Measurements from ENCODE around the gene NFIX.
A peak's percentile ranks its signal among the peaks of the same experiment; 100 is the strongest.

Gene NFIX

DNA sequence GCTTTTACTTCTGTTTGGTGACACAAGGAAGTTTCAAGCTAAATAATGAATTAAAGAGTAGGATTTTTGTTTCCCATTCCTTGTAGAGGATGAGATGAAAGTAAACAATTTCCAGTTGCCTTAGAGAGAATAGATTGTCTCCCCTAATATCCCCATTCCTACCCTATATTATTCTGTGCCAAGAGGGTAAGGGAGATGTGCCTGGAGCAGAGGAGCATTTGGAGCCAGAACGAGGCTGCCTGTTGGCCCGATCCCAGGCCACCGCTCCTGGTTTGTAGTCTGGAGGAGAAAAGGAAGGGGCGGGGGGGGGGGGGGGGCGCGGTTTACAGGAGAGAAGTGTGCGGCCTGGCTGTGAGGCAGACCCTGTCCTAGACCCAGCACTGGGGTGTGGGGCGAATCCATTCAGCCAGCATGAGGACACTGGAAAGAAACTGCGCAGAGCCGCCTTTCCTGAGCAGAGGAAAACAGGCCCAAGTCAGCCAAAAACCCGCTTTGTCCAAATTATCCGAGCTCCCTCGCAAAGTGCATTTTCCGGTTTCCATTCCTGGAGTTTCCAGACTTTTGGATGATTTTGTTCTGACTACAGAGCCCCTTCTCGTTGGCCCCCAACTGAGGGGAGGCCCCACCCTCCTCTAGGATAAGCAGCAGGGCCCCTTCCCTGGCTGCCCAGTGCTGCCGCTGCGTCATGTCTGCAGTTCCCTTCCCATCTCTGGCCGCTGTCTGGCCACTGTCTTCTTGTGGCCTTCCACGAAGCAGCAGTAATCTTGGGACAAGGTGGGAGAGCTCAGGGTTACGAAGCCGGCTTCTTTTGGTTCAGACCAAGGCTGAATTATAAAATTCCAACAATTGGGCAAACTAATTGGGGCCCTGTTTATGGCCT, 23.0 kb downstream of the NFIX start:
- peak overlapping the region; percentile 100 for H3K27ac ChIP-seq
- TF ChIP-seq, protein P1, sequence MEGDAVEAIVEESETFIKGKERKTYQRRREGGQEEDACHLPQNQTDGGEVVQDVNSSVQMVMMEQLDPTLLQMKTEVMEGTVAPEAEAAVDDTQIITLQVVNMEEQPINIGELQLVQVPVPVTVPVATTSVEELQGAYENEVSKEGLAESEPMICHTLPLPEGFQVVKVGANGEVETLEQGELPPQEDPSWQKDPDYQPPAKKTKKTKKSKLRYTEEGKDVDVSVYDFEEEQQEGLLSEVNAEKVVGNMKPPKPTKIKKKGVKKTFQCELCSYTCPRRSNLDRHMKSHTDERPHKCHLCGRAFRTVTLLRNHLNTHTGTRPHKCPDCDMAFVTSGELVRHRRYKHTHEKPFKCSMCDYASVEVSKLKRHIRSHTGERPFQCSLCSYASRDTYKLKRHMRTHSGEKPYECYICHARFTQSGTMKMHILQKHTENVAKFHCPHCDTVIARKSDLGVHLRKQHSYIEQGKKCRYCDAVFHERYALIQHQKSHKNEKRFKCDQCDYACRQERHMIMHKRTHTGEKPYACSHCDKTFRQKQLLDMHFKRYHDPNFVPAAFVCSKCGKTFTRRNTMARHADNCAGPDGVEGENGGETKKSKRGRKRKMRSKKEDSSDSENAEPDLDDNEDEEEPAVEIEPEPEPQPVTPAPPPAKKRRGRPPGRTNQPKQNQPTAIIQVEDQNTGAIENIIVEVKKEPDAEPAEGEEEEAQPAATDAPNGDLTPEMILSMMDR (conservative IDR thresholded peaks at IDR 0.05), result no peak
- peak; percentile 51 for TF ChIP-seq ZFX (IDR thresholded peaks at IDR 0.05)

DNA sequence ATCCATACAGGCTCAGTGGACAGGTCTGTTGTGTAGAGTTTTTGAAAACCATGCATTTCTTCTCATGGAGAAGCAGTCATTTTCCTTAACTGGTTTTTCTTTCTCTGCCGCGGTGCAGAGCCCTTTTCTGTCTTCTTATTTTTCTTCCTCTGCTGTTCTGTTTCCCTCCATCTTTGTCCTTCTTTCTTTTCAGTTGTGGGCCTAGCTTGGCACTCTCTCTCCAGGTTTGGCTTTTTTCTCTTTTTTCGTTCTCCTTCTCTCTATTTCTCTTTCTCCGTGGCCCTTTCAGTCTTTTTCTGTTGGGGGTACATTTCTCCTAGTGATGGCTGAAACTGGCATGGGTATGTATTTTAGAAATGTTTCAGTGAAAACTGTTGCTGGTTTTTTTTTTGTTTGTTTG, 24.1 kb downstream of the NFIX start:
- H3K27ac ChIP-seq, result no peak overlapping the region
- TF ChIP-seq ZFX (IDR thresholded peaks at IDR 0.05), result no peak
- TF ChIP-seq, protein P1 (conservative IDR thresholded peaks at IDR 0.05), result no peak

GRCh38 chr19:13020002-13020414, 24.7 kb downstream of the NFIX start:
- peak overlapping the region; percentile 96 for H3K27ac ChIP-seq
- no peak for TF ChIP-seq ZFX (IDR thresholded peaks at IDR 0.05)
- TF ChIP-seq, protein P1 (conservative IDR thresholded peaks at IDR 0.05), result no peak

GRCh38 chr19:13022111-13022858, 27.0 kb downstream of the NFIX start:
- no peak for TF ChIP-seq ZFX (IDR thresholded peaks at IDR 0.05)
- TF ChIP-seq, protein P1 (conservative IDR thresholded peaks at IDR 0.05), result no peak
- H3K27ac ChIP-seq, result peak overlapping the region; percentile 96

DNA sequence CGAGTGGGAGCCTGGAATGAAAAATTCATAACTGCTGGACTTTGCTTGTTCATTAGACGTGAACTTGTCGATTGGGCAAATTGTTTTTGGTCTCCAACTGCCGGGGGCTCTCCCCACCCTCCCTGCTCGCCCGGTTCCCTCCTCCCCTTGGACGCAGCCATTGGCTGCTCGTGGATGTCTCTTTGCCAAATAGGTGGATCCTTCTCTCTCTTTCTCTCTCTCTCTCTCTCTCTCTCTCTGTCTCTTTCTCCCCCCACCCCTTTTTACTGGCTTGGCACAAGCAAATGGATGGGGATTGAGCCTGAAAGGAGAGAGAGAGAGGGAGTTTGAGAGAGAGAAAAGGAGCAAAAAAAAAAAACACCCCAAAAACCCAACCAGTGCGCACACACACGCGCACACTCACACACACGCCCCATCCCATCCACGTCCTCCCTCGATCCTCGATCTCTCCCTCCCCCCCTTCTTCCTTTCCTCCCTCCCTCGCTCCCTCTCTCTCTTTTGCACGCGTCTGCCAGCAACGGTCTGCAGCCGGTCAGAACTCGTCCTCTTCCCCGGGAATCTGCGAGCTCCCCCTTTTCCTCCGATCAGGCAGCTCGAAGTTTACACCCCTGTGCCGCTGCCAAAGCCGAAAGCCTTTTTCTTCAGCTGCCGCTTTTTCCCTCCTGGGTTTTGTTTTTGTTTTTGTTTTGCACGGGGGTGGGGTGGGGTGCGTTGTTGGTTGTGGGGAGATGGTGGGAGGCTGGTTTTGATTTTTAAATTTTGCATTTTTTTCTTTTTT, 27.8 kb downstream of the NFIX start:
- peak overlapping the region; percentile 96 for H3K27ac ChIP-seq
- TF ChIP-seq ZFX (IDR thresholded peaks at IDR 0.05), result no peak
- TF ChIP-seq, protein P1 (conservative IDR thresholded peaks at IDR 0.05), result no peak

DNA sequence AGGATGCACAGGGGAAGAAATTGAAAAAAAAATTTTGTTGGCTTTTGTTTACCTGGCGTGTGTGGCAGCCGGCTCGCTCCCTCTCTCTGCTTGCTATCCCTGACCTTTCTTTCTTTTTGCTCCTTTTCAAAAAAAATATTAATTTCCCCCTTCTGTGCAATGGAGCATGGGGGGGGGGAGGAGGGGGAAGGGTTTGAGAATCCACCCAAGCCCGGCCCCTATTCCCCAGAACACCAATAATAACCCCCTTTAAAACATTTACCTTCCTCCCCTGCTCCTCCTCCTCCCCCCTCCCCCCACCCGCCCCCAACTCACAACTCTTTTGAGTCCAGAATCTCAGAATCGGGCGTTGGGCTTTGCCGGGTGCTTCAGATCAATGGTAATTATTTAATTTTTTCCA, 28.4 kb downstream of the NFIX start:
- H3K27ac ChIP-seq, result peak overlapping the region; percentile 96
- TF ChIP-seq ZFX (IDR thresholded peaks at IDR 0.05), result no peak
- TF ChIP-seq, protein P1 (conservative IDR thresholded peaks at IDR 0.05), result no peak

Measured in C4-2B (cell line).